GM12801 (cell line): Measurements from ENCODE around the gene FOXN4.

ENCODE experiments used
- CTCF ChIP-seq: IDR thresholded peaks from one replicate; pipeline ENCODE4 v1.5.1; 2011; ENCODE audit warnings: control low read depth; ENCODE audit not compliant: insufficient read length; ENCODE audit errors: extremely low read depth

The FOXN4 gene

DNA sequence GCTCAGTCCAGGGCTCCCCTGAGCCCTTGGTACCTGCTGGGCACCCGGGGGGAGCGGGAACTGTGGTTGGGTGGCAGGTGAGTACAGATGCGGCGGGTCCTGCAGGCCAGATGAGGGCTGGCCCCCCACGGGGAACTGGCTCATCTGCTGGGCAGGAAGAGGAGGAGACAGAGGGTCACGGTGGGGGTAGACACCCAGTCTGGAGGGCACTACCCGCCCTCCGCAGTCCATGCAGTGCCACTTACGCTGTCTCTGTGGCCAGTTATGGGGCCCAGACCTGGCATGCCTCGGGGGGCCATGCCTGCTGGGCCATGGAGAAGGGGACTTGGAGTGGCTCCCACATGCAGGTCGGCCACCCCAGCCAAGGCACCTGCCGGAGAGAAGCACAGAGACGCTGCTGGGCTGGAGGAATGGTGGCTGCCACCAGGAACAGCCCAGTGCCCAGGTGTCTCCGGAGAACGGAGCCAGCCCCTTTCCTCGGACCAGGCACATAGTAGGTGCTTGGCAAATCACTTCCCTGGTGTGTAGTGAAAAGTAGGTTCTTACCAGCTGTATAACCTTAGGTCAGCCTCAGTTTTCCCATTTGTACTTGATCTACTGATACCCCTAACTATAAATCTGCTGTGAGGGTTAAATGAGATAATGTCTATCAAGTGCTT, 21.1 kb downstream of the FOXN4 start:
- TF ChIP-seq CTCF, result no peak

DNA sequence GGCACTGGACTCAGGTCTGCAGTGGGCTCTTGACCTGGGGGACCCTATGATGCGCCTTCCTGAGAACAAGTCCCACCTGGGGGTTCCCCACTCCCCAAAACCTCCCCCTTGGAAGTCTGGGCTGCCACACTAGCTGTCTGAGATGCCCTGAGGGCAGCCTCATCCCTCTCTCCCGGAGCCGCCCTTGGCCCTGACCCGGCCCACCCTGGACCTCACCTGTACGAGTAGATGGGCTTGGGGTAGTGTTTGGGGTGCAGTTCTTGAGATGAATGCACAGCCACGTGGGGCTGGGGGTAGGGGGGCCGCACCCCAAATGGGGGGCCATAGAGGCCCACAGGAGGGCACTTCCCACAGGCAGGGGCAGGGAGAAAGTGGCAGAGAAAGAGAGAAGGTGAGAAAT, 21.9 kb downstream of the FOXN4 start:
- TF ChIP-seq CTCF, result no peak

DNA sequence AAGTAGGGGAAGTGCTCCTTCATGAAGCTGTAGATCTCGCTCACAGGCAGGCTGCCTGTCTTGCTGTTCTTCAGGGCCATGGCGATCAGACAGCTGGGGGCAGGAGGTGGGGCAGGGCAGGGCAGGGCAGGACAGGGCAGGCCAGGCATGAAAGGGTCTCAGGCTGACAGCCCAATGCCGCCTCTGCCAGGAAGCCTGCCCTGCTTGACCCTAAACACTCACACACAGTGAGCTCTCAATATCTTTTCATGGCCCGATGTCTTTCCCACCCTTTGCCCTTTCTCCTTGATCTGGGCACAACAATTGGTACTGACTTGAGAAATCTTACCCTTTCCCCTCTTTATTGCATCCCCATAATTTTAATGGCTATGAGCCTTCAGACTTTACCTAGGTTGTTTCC, 22.4 kb downstream of the FOXN4 start:
- TF ChIP-seq CTCF, result no peak

DNA sequence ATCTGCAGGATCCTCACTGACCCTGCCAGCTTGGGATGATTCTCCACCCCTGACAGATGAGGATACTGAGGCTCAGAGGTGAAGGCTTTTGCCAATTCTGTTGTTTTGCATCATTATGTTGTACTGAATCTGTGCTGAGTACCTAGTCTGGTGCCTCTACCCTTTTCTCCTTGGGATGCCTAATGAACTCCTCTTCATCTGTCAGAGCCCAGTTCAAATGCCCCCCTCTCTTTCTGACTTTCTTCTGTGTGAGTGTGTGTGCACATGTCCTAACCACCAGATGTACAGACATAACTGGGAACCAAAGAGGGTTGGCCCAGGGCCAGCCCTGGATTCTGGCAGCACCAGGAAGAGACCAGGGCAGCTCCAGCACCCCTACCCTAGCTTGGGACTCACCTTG, 22.8 kb downstream of the FOXN4 start:
- TF ChIP-seq CTCF, result no peak

DNA sequence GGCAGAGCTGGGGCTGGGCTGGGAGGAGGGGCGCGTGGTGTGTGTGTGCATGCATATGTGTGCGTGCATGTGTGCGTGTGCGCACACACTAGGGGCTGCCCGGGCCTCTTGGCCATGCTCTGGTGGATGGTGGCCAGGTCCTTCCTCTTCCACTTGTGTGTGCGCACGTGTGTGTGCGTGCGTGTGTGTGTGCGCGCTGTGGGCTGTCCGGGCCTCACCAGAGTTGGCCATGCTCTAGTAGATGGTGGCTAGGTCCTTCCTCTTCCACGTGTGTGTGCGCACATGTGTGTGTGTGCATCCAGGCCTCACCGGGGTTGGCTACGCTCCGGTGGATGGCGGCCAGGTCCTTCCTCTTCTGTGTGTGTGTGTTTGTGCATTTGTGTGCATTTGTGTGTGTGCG, 24.7 kb downstream of the FOXN4 start:
- no peak for TF ChIP-seq CTCF

- TF ChIP-seq CTCF, result no peak
These were observed 27.6 kb downstream of the FOXN4 start for GRCh38 chr12:109281452-109281851.

GRCh38 chr12:109279525-109279924, 29.6 kb downstream of the FOXN4 start:
- no peak for TF ChIP-seq CTCF
